SU-DHL-6 (cell line): Measurements from ENCODE around the gene PLEKHA5.

Experiments used
- H2AFZ ChIP-seq: fragments of 200-600 bp; sonication (generic); 2 replicates; pipeline ENCODE4 v1.6.1; 2014; ENCODE audit warnings: low read depth, mild to moderate bottlenecking, moderate library complexity, mixed read lengths, antibody characterized with exemption, low read length; ENCODE audit not compliant: severe bottlenecking
- H3F3A ChIP-seq: fragments of 200-600 bp; shearing (Covaris generic); 2 replicates; pipeline ENCODE4 v1.6.0; 2016; ENCODE audit warnings: antibody characterized with exemption, mild to moderate bottlenecking; ENCODE audit not compliant: insufficient read depth
- H3K27ac ChIP-seq: fragments of 200-600 bp; sonication (generic); 2 replicates; pipeline ENCODE4 v1.5.1; 2016; ENCODE audit warnings: low read depth, mild to moderate bottlenecking, low read length, moderate library complexity, mixed read lengths
- H3K27me3 ChIP-seq: fragments of 200-600 bp; sonication (generic), shearing (Covaris generic); 2 replicates; pipeline ENCODE4 v1.6.0; 2014; ENCODE audit warnings: mild to moderate bottlenecking, low read length
- H3K36me3 ChIP-seq: fragments of 200-600 bp; sonication (generic); 2 replicates; pipeline ENCODE4 v1.6.1; 2014; ENCODE audit warnings: mild to moderate bottlenecking, low read length, mixed read lengths
- H3K4me2 ChIP-seq: fragments of 300-600, 200-600 bp; shearing (Covaris generic), sonication (generic); 2 replicates; pipeline ENCODE4 v1.6.0; 2014; ENCODE audit warnings: low read length, low read depth, mild to moderate bottlenecking; ENCODE audit not compliant: poor library complexity, severe bottlenecking
- H3K4me3 ChIP-seq: fragments of 200-600 bp; sonication (generic); 2 replicates; pipeline ENCODE4 v1.5.1; 2014; ENCODE audit warnings: antibody characterized with exemption, low read length, mild to moderate bottlenecking, mixed read lengths; ENCODE audit not compliant: insufficient read depth, poor library complexity, severe bottlenecking
- H3K79me2 ChIP-seq: fragments of 200-600 bp; sonication (generic); 2 replicates; pipeline ENCODE4 v1.6.1; 2014; ENCODE audit warnings: mild to moderate bottlenecking, low read length, moderate library complexity; ENCODE audit not compliant: insufficient read depth
- H3K9ac ChIP-seq: fragments of 200-600 bp; sonication (generic); 2 replicates; pipeline ENCODE4 v1.7.0; 2014; ENCODE audit warnings: mild to moderate bottlenecking, low read length
- H3K9me2 ChIP-seq: fragments of 200-600 bp; sonication (generic); replicated peaks from 2 replicates; pipeline ENCODE4 v1.6.1; 2014; ENCODE audit warnings: low read length; ENCODE audit not compliant: insufficient read depth
- H3K9me3 ChIP-seq: fragments of 200-600 bp; sonication (generic); 2 replicates; pipeline ENCODE4 v1.6.1; 2014; ENCODE audit warnings: low read length, mixed read lengths; ENCODE audit not compliant: insufficient read depth
- H4K20me1 ChIP-seq: fragments of 200-600 bp; sonication (generic); 2 replicates; pipeline ENCODE4 v1.6.1; 2014; ENCODE audit warnings: low read depth, mild to moderate bottlenecking, antibody characterized with exemption, low read length, moderate library complexity, mixed read lengths
- EZH2phosphoT487 ChIP-seq: fragments of 200-600 bp; sonication (generic), shearing (Covaris generic); conservative IDR thresholded peaks from 2 replicates; pipeline ENCODE4 v1.6.1; 2018; ENCODE audit warnings: mild to moderate bottlenecking, antibody characterized with exemption, low read length, moderate library complexity, mixed read lengths
- TF ChIP-seq, protein P1 (sequence below): fragments of 200-600 bp; sonication (generic); IDR thresholded peaks from one replicate; pipeline ENCODE4 v1.5.1; 2017; ENCODE audit warnings: antibody characterized with exemption, mild to moderate bottlenecking, low read length, moderate library complexity; ENCODE audit not compliant: insufficient read depth, poor library complexity, severe bottlenecking

The PLEKHA5 gene

GRCh38 chr12:19220852-19221466 lies 91.4 kb downstream of the PLEKHA5 start:
- TF ChIP-seq, protein P1, sequence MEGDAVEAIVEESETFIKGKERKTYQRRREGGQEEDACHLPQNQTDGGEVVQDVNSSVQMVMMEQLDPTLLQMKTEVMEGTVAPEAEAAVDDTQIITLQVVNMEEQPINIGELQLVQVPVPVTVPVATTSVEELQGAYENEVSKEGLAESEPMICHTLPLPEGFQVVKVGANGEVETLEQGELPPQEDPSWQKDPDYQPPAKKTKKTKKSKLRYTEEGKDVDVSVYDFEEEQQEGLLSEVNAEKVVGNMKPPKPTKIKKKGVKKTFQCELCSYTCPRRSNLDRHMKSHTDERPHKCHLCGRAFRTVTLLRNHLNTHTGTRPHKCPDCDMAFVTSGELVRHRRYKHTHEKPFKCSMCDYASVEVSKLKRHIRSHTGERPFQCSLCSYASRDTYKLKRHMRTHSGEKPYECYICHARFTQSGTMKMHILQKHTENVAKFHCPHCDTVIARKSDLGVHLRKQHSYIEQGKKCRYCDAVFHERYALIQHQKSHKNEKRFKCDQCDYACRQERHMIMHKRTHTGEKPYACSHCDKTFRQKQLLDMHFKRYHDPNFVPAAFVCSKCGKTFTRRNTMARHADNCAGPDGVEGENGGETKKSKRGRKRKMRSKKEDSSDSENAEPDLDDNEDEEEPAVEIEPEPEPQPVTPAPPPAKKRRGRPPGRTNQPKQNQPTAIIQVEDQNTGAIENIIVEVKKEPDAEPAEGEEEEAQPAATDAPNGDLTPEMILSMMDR = no peak
- no peak for TF ChIP-seq EZH2phosphoT487
- H3K9me2 ChIP-seq = no peaks in the 10 kb centered on the region
- no peak overlapping the region for H3K9ac ChIP-seq
- H4K20me1 ChIP-seq = no peaks in the 10 kb centered on the region
- H3K4me3 ChIP-seq = no peak overlapping the region
- no peak overlapping the region for H3K4me2 ChIP-seq
- no peak overlapping the region for H3K27ac ChIP-seq
- H3K27me3 ChIP-seq = no peaks in the 10 kb centered on the region
- no peaks in the 10 kb centered on the region for H3K79me2 ChIP-seq
- H3K36me3 ChIP-seq = no peaks in the 10 kb centered on the region
- H3F3A ChIP-seq = no peaks in the 10 kb centered on the region
- no peaks in the 10 kb centered on the region for H3K9me3 ChIP-seq
- no peak overlapping the region for H2AFZ ChIP-seq

DNA sequence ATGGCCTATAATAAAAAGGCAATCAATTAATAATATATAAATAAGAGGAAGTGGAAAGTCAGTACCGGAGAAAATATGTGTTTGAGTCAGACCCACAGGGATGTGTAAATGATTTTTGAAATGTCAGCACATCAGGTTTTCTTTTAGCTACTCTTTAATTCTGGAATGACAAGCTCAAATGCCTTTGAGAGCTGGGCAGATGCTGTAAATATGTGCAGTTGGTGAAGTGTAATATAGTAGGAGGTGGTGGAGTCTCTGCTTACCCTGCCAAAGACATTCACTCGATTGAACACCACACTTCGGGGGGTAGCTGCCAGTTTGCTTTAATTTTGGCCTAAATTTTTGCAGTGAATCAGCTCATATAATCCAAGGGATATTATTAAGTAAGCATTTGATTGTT lies 93.0 kb downstream of the PLEKHA5 start:
- no peak for TF ChIP-seq EZH2phosphoT487
- TF ChIP-seq, protein P1 = no peak
- H3K36me3 ChIP-seq = no peaks in the 10 kb centered on the region
- H3K9me2 ChIP-seq = no peaks in the 10 kb centered on the region
- no peaks in the 10 kb centered on the region for H3K79me2 ChIP-seq
- H3K27me3 ChIP-seq = no peaks in the 10 kb centered on the region
- H4K20me1 ChIP-seq = no peaks in the 10 kb centered on the region
- no peak overlapping the region for H2AFZ ChIP-seq
- no peak overlapping the region for H3K9ac ChIP-seq
- no peaks in the 10 kb centered on the region for H3K9me3 ChIP-seq
- H3K27ac ChIP-seq = no peak overlapping the region
- no peaks in the 10 kb centered on the region for H3F3A ChIP-seq
- no peak overlapping the region for H3K4me3 ChIP-seq
- H3K4me2 ChIP-seq = no peak overlapping the region

- no peaks in the 10 kb centered on the region for H3K36me3 ChIP-seq
- H3K9me2 ChIP-seq = no peaks in the 10 kb centered on the region
- H3K27me3 ChIP-seq = no peaks in the 10 kb centered on the region
- no peak overlapping the region for H3K4me3 ChIP-seq
- no peaks in the 10 kb centered on the region for H3K9me3 ChIP-seq
- H3K27ac ChIP-seq = no peak overlapping the region
- no peak overlapping the region for H3K4me2 ChIP-seq
- H2AFZ ChIP-seq = no peak overlapping the region
- no peak for TF ChIP-seq EZH2phosphoT487
- TF ChIP-seq, protein P1 = no peak
- no peaks in the 10 kb centered on the region for H3F3A ChIP-seq
- H3K79me2 ChIP-seq = no peaks in the 10 kb centered on the region
- H3K9ac ChIP-seq = no peak overlapping the region
- H4K20me1 ChIP-seq = no peaks in the 10 kb centered on the region
Observed at GRCh38 chr12:19223018-19223417, 93.5 kb downstream of the PLEKHA5 start.
